Adrenal gland (tissue), 12 donors: ENCODE data around the gene ROS1. TPM values are rescaled to one million over a fixed set of nuclear protein-coding genes. Genes with fewer than 3 reads are reported as not detected.

Experiments
- DNase-seq, 7 donors: peaks; one replicate each; pipeline ENCODE4 v3.0.0-alpha.2; 2019 to 2020
- H3K27ac ChIP-seq, 5 donors: fragments of 200-600 bp; sonication (generic) in 4 of 5; 1 replicate in 3 of 5; 2 replicates in 2 of 5; pipeline versions ENCODE4 v1.5.1 to v1.8.0; 2016 to 2020; ENCODE audit warnings: mild to moderate bottlenecking in 1 of 5
- H3K27me3 ChIP-seq: fragments of 200-600 bp; 2 replicates; pipeline ENCODE4 v1.8.0; 2021
- H3K36me3 ChIP-seq, 2 donors: fragments of 200-600 bp; replicated peaks in 1 of 2; 1 replicate in 1 of 2; 2 replicates in 1 of 2; pipeline versions ENCODE4 v1.5.1 to v1.8.0; 2018 to 2022
- H3K4me1 ChIP-seq, 2 donors: fragments of 200-600 bp; replicated peaks in 1 of 2; 1 replicate in 1 of 2; 2 replicates in 1 of 2; pipeline versions ENCODE4 v1.5.1 to v1.8.0; 2018 to 2021
- H3K4me3 ChIP-seq, 4 donors: fragments of 200-600 bp; sonication (generic) in 3 of 4; one replicate each; pipeline ENCODE4 v1.5.1; 2016 to 2018
- H3K9me3 ChIP-seq, 3 donors: fragments of 200-600 bp; sonication (generic) in 1 of 3; replicated peaks in 1 of 3; 1 replicate in 2 of 3; 2 replicates in 1 of 3; pipeline versions ENCODE4 v1.5.1 to v1.8.0; 2016 to 2021
- CTCF ChIP-seq, 6 experiments: fragments of 450-650 bp in 4 of 6; fragments of 200-600 bp in 2 of 6; sonication (generic) in 1 of 6; IDR thresholded peaks; 1 replicate in 5 of 6; 2 replicates in 1 of 6; pipeline versions ENCODE4 v1.5.1 to v1.8.0; 2016 to 2021; ENCODE audit warnings: antibody characterized with exemption in 6 of 6, mild to moderate bottlenecking in 2 of 6, moderate library complexity in 1 of 6
- POLR2A ChIP-seq, 2 donors: fragments of 450-650 bp; IDR thresholded peaks; one replicate each; pipeline ENCODE4 v1.6.1; 2017; ENCODE audit warnings: antibody characterized with exemption in 2 of 2, mild to moderate bottlenecking in 2 of 2, moderate library complexity in 1 of 2
- WGBS, 4 donors: extraction: QIAGEN DNeasy Blood & Tissue Kit in 2 of 4; methylation state at CpG; one replicate each; pipeline versions ENCODE4 v1.1.5 to v1.1.7; 2013 to 2017; 5-methylcytosine and 5-hydroxymethylcytosine counted together
- intact Hi-C, 2 donors: fragments of 100-400 bp; cut with DNase I; formaldehyde crosslinking; loops; one replicate each; pipeline versions ENCODE4 v1.14.1 to v1.15.0; 2022 to 2023
- polyA plus RNA-seq, 3 donors: library from polyadenylated mRNA; stranded (reverse); fragments of 200-250 nt in 2 of 3; fragments of 350-450 nt in 1 of 3; fragmentation: Illumina TruSeq in 1 of 3; extraction: RNeasy Lipid Tissue Mini Kit (QIAGEN cat#74804) in 1 of 3; gene quantifications; one replicate each; pipeline ENCODE4 v1.2.3, GENCODE V29; 2013 to 2014
- total RNA-seq, 9 donors: library from RNA; depleted of rRNA in 4 of 9; stranded (reverse); fragments of >200 nt in 4 of 9; fragments of 120-200 nt in 1 of 9; fragmentation: NEBNext Ultra II Directional in 1 of 9; extraction: Animal tissue kit (Norgen Biotek cat#: 25700) in 1 of 9; gene quantifications; one replicate each; pipeline versions ENCODE4 v1.1.0 to v1.2.4, GENCODE V29; 2013 to 2023
- donor health status: healthy with polysubstance abuse.
- donor health status: Bipolar disorder and iron deficiency.
- donor health status: DM: yes; HTN: yes; CAD: no.
- donor health status: DM: no; HTN: no; CAD: no.
- donor health status: DM: no; HTN: no; CAD: no.
- donor health status: DM: yes; HTN: yes; CAD: no.

Gene ROS1
- total and polyA plus RNA-seq, 12 donors, result under 0.01 to 0.11 (median 0.08) TPM; not detected in 9

- DNase-seq, result no peak
Measured at GRCh38 chr6:117309611-117310010, 116.1 kb downstream of the ROS1 start.

GRCh38 chr6:117309069-117309468 is 116.7 kb downstream of the ROS1 start:
- no peaks in the 10 kb centered on the region for H3K9me3 ChIP-seq
- no peak overlapping the region for H3K27ac ChIP-seq
- no peak for TF ChIP-seq POLR2A (IDR thresholded peaks at IDR 0.05)
- H3K4me3 ChIP-seq, result no peak overlapping the region
- no peaks in the 10 kb centered on the region for H3K27me3 ChIP-seq
- intact Hi-C loops, result no loop called here
- WGBS, 4 donors, result 70 to 87% (median 73%) methylated on average over 3 of the region's 3 CpGs
- H3K4me1 ChIP-seq, result no peaks in the 10 kb centered on the region
- DNase-seq, result no peak
- no peaks in the 10 kb centered on the region for H3K36me3 ChIP-seq

More at GRCh38 chr6:117309611-117310010, 116.1 kb downstream of the ROS1 start:
- intact Hi-C loops, result no loop called here
- Histone ChIP-seq H3K27ac (no peak overlapping the region), H3K27me3 (no peaks in the 10 kb centered on the region), H3K4me3 (no peak overlapping the region), H3K36me3 (no peaks in the 10 kb centered on the region), H3K4me1 (no peaks in the 10 kb centered on the region), H3K9me3 (no peaks in the 10 kb centered on the region)
- no peak for TF ChIP-seq POLR2A (IDR thresholded peaks at IDR 0.05)
- TF ChIP-seq CTCF (IDR thresholded peaks at IDR 0.05), result no peak

GRCh38 chr6:117307655-117308054 is 118.1 kb downstream of the ROS1 start:
- intact Hi-C loops, result no loop called here
- DNase-seq, result no peak
- H3K27me3 ChIP-seq, result no peaks in the 10 kb centered on the region
- H3K9me3 ChIP-seq, result no peaks in the 10 kb centered on the region
- H3K4me3 ChIP-seq, result no peak overlapping the region
- TF ChIP-seq CTCF (IDR thresholded peaks at IDR 0.05) (no peak), POLR2A (IDR thresholded peaks at IDR 0.05) (no peak)
- no peak overlapping the region for H3K27ac ChIP-seq
- WGBS, 4 donors, result 76 to 94% (median 83%) methylated on average over 3 of the region's 3 CpGs
- H3K4me1 ChIP-seq, result no peaks in the 10 kb centered on the region
- no peaks in the 10 kb centered on the region for H3K36me3 ChIP-seq

GRCh38 chr6:117306227-117306790 is 119.4 kb downstream of the ROS1 start:
- Histone ChIP-seq H3K36me3 (no peaks in the 10 kb centered on the region), H3K4me3 (no peak overlapping the region), H3K9me3 (no peaks in the 10 kb centered on the region), H3K27me3 (no peaks in the 10 kb centered on the region), H3K27ac (no peak overlapping the region), H3K4me1 (no peaks in the 10 kb centered on the region)
- 60 to 67% (median 64%) methylated on average over 3 of the region's 3 CpGs for WGBS, 4 donors
- no peak for DNase-seq
- no peak for TF ChIP-seq CTCF (IDR thresholded peaks at IDR 0.05)
- TF ChIP-seq POLR2A (IDR thresholded peaks at IDR 0.05), result no peak
- intact Hi-C loops, result no loop called here

GRCh38 chr6:117304446-117304845 is 121.3 kb downstream of the ROS1 start:
- intact Hi-C loops, result no loop called here
- WGBS, 4 donors, result 83 to 89% (median 86%) methylated on average over 2 of the region's 2 CpGs

More at GRCh38 chr6:117304446-117304845, 121.3 kb downstream of the ROS1 start:
- no peaks in the 10 kb centered on the region for H3K9me3 ChIP-seq
- DNase-seq, result no peak
- TF ChIP-seq POLR2A (IDR thresholded peaks at IDR 0.05), result no peak
- TF ChIP-seq CTCF (IDR thresholded peaks at IDR 0.05), result no peak
- no peak overlapping the region for H3K4me3 ChIP-seq
- H3K27me3 ChIP-seq, result no peaks in the 10 kb centered on the region
- H3K27ac ChIP-seq, result no peak overlapping the region
- no peaks in the 10 kb centered on the region for H3K36me3 ChIP-seq
- no peaks in the 10 kb centered on the region for H3K4me1 ChIP-seq
